NK-92 (cell line): ENCODE results near the gene CAMKK2.
"Not testable (repeated sequence)": the region's sequence is repeated elsewhere in the genome, so short reads cannot be mapped to it uniquely, and the experiment has no call there.

ENCODE experiments used
- DNase-seq: peaks from one replicate; lab custom pipeline; 2025; ENCODE audit not compliant: unreplicated experiment; lab: John Stamatoyannopoulos, UW

CAMKK2 gene

DNA sequence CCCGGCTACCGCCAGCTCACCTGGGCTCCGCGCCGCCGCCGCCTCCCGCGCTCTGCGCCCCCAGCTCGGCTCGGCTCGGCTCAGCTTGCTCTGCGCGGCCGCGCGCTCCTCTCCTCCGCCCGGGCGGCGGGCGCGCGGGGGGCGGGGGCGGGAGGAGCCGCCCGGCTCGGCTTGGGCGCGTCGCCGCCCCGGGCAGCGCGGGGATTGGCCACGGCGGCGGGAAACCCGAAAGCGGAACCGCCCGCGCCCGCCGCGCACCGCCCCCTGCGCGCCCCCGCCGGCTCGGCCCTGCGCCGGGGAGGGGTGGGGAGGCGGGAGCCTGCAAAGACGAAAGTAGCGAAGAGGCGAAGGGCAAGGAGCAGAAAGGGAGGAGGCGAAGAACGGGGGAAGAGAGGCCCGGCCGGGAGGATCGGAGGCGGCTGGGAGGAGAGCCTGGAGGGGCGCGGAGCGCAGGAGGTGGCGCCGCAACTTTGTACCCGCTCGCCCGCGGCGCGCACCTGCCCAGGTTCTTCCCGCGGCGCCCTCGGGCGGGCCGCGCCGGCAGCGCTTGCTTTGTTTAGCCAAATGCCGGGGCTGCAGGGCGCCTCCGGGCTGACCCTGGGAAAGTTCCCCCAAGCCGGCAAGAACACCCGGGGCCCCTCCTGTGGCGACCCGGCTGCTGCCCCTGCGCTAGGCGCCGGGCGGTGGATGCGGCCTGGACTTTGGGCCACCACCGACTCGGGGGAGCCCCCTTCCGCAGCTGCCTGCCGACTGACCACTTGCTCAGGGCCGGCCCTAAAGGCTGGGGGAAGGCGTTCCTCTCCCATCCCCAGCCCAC, at the start of gene CAMKK2:
Gene CAMKK2, minus strand, starts transcription at position 92 of the 817 bp plus-strand sequence. CDS start 22,183 bp downstream, outside the sequence.
- DNase-seq: no peak

DNA sequence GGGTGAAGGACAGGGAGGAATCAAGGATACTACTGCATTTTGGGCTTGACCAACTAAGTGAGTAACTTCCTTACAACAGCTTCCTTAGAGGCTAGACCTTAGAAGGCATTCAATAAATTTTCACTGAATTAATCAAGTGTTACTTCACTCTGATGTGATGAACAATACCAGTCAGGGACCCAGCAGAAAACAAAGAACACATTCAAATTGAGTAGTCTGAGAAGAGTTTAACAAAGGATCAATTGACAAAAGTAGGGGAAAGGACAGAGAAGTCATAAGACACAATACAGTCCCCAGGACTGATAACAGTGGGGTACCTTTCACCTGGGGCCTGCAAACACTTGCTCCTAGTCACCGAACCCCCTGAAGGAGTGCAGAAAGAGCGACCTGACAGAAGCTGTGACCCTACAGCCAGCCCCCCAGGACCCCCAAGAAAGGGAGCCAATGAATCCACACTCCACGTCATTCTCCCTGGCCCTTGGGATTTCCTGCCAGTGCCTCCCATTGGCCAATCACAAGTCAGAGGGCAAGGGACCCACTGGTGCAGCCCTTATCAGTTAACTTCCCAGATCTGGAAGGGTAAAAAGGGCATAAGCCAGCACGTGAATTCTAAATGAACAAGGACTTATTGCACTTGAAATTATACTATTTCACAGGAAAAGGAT, 48.8 kb upstream of the CAMKK2 start:
- DNase-seq: no peak

DNA sequence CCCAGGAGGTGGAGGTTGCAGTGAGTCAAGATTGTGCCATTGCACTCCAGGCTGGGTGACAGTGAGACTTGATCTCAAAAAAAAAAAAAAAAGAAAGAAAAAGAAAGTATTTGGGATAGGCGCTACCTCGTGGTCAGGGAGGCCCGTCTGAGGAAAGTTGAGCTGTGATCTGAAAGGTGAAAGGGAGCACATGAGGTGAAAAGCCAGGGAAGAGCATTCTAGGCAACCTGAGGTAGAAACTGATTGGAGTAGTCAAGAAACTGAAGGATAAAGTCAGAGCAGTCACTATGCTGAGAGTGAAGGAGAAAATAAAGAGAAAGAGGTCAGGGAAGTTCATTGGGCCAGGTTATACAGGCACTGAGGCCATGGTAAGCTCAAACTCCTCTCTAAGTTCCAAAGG, 48.0 kb upstream of the CAMKK2 start:
- DNase-seq: no peak

DNA sequence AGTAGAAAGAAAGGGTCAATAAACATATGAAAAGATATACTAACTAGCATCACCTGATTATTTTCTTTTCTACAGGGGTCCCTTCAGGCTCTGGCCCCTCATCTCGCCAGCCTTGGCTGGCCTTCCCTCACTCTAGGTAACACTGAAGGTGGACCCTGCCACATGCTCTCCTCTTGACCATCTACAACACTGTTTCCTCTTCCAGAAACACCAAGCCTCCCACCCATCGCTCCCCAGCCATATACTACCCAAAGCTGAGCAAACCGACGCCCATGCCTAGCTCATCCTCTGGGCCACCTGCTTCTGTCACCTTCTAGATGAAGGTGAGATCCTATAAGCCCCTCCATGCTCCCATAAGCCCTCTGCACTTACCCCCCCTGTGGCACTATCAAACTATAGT, 40.9 kb upstream of the CAMKK2 start:
- DNase-seq: no peak

DNA sequence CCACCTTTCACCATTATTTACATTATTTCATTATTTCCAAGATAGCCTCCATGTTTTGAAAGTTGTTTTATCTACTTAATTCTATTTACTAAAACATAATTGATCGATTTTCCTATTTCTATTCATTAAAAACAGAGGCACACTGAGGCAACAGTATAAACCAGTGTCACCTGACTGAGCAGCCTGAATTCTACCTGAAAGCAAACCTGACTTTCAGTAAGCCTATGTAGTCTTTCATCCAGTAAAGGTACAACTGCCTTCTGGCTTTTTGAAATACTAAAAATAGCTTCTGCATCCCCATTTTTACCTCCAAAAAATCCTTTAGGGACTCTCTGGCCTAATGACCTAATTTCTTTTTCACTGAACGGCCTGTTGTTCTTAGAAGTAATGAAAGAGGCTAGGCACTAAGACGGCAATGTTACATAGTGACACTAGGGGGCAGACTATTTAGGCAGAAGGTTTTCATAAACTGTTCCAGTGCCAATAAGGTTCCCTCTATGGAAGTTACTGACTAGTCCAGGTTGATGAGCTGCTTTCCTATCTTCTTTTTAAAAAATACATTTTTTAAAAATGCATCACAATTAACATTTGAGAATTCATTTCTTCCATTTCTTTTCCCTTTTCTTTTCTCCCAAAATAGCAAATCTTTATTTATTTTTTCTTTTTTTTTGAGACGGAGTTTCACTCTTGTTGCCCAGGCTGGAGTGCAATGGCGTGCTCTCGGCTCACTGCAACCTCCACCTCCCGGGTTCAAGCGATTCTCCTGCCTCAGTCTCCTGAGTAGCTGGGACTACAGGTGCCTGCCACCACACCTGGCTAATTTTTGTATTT, 38.2 kb upstream of the CAMKK2 start:
- no peak for DNase-seq

DNA sequence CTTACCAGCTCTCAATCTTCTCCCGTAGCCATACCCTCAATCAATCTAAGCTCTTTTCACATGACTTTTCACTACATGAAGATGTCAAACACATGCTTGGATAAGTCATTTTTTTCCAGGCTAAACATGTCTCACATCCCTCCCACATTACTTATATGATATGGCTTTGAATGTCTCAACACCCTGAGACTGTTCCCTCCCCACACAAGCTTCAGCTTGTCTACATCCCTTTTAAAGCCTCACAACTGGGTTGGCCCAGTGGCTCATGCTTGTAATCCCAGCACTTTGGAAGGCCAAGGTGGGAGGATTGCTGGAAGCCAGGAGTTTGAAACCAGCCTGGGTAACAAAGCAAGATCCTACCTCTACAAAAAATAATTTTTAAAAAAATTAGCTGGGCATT, 37.2 kb upstream of the CAMKK2 start:
- DNase-seq: no peak

DNA sequence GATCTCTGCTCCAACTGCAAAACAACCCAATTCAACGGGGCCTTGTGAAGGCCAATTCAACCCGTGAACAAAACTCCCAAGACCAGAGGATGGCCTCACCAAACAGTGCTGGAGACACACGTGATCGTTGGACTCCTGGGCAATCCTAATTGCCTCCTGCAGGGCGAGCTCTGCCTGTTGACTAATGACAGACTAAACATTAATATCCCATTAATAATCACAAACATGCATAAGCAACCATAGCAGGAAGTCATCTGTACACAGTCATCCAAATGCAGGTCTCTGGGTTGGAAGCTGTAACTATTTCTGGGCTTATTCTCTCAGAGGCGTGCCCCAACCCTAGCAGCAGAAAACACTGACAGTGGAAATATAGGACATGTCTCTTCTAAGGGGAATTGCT, 34.7 kb upstream of the CAMKK2 start:
- no peak for DNase-seq

DNA sequence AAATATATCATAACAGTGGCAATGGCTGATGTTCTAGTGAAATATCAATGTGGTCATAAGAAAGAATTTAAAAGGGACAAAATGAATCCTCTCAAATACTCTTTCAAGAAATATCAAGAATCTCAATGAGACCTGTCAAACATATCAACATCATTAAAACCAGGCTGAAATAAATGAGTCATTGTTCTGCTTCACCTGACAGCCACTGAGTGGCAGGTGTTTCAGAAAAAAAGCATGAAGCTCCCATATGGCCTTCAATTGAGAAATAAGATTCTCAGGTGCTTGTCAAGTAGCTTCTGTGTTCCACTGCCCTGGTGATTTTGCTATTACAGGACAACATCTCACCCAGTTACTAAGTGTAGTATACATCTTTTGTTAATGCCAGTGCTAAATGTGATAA, 34.2 kb upstream of the CAMKK2 start:
- DNase-seq: no peak

DNA sequence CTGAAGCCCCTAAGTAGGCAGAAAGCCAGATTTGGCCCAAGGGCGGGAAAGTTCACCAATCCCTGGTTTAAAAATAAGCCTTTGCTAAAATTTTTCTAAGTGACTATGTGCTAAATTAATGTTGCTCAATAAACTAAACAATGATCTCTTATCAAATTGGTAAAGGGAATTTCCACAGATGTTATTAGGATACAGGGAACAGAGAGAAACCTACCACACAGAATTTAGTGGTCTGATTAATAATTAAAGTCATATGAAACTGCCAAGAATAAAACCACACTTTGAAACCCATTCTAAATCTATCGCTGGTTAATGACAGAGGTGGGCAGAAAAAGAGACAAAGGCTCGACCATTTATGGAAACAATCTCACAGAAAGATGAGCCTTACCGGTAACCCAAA, 33.7 kb upstream of the CAMKK2 start:
- no peak for DNase-seq

DNA sequence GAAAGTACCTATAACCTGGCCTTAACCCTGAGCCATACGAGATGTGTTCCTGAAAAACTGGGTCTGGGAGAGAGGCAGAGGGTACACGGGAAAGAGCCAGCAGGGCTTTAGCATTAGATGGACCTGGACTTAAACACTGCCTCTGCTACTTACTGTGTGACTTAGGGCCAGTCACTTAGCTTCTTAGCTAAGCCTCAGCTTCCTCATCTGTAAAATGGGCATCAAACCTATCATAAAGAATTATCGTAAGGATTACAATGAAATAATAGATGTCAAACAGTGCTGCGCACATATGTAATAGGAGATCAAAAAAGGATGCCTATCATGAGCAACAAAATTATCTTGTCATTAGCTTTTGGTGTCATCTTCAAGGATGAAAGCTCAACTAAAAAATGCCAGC, 32.1 kb upstream of the CAMKK2 start:
- no peak for DNase-seq

DNA sequence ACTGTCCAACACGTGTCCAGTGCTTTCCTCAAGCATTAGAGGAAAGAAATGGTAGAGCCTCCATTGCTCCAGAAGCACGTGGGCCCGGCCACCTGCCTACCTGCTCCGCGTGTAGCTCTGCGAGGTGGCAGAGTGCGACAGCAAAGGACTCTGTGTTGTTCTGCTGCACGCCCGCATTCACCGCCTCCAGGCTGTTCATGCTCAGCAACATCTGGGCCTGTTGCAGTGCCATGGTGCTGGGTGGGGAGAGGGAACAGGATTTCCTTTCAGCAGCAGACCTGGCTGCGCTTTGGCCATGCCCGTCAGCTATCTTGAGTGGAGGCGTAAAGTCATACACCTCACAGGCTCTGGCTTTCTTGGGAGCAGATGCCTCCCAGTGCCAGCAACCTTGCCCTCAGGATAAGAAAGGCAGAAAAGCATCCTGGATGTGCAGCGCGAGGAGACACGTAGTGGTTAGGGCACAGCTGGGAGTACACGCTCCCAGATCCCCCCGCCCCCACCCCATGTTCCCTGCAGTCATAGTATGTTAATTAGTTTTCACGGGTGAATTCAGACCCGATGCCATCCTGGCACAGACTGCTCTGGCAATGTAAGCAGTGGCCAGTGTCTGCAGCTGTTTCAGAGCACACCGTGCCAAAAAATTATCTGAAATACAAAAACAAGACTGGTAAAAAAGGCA, 30.6 kb upstream of the CAMKK2 start:
- no peak for DNase-seq

DNA sequence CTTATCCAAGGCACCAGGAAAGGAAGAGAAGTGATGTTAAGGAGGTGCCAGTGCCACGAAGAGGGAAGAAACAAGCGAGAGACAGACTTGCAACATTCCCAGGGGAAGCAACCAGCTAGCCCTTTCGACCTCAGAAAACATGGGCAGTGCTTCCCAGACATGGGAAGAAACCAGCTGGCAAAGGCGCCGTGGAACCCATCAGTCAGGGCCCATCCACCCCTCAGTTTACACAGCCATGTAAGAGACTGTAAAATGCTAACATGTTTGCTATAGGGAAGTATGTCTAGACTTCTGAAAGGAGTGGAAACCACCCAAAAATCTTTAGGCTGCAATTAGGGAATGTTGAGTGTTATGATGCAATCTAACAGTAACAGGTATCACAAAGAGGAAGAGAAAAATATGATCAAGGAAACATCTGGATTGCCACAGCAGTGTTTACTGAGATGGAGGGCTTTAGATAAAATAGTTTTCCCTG, 29.4 kb upstream of the CAMKK2 start:
- no peak for DNase-seq

DNA sequence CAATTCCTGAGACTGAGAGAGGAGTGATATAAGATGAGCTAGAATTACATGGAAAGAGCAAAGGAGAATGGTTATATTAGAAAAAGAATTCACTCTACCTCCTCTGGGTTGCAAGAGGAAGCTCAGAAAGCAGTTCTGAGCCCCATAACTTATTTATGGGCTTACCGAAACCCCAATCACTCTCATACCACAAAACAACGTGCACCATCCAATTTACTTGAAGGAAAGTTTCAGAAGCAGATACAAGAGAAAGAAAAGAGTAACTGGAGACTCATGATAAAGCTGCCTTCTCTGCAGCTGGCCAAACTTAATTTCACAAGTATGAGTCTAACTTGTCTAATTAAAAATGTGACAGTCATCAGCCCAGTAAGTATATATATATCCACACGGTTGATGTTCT, 27.4 kb upstream of the CAMKK2 start:
- no peak for DNase-seq

DNA sequence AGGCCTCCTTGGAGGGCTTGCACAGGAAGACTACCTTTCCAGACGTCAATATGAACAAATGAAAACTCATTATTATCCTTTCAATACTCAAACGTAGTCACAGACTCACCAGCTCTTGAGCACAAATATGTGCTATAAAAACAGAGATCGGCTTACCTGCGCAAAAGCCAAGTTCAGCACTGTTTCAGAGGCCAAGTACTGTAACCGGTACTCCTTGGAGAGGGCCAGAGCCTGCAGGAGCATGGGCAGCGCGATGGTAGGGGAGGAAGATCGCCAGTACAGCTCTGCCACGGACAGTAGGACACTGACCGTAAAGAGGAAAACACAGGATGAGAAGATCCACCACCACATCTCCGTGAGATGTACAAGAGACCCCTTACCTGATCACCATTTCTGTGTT, 21.6 kb upstream of the CAMKK2 start:
- DNase-seq: no peak

DNA sequence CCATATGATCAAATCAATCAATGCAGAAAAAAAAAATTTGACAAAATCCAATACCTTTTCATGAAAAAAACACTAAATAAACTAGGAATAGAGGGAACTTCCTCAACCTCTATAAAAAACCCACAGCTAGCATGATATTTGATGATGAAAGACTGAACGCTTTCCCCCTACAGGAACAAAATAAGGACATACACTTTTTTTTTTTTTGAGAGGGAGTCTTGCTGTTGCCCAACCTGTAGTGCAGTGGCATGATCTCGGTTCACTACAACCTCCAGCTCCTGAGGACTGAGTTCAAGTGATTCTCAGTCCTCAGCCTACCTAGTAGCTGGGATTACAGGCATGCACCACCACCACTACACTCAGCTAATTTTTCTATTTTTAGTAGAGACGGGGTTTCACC, 17.9 kb upstream of the CAMKK2 start:
- no peak for DNase-seq

DNA sequence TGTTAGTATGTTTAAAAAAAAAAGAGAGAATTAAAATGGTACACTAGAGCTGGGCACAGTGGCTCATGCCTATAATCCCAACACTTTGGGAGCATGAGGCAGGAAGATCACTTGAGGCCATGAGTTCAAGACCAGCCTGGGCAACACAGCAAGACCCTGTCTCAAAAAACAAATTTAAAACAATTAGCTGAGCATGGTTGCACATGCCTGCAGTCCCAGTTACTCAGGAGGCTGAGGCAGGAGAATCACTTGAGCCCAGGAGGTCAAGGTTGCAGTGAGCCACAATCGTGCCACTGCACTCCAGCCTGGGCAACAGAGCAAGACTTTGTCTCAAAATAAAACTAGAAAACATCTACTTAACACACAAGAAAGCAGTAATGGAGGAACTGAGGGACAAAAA, 13.7 kb upstream of the CAMKK2 start:
- DNase-seq: not testable (repeated sequence)

DNA sequence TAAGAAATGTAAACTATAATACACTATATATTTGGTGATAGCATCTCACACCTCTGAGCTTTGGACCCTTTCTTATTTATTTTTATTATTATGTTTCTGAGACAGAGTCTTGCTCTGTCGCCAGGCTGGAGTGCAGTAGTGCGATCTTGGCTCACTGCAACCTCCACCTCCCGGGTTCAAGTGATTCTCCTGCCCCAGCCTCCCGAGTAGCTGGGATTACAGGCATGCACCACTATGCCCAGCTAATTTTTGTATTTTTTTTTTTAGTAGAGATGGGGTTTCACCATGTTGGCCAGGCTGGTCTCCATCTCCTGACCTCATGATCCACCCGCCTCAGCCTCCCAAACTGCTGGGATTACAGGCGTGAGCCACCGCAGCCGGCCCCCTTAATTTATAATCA, 10.9 kb upstream of the CAMKK2 start:
- DNase-seq: not testable (repeated sequence)

DNA sequence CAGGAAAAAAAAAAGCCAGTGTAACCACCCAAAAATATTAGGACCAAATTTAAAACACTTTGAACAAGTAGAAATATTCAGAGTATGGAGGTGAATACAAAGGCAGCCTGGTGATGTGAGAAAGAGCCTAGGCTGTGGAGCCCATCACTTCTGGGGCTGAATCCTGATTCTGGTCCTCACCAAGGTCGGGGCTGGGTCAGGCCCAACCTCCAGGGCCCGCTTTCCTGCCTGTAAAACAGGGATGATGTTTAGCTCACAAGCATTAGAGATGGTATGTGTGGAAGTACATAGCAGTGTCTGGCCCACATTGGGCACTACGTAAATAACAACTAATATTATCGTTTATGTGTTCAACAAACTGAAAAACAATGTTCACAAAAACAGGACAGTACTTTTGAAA, 7.8 kb upstream of the CAMKK2 start:
- no peak for DNase-seq

DNA sequence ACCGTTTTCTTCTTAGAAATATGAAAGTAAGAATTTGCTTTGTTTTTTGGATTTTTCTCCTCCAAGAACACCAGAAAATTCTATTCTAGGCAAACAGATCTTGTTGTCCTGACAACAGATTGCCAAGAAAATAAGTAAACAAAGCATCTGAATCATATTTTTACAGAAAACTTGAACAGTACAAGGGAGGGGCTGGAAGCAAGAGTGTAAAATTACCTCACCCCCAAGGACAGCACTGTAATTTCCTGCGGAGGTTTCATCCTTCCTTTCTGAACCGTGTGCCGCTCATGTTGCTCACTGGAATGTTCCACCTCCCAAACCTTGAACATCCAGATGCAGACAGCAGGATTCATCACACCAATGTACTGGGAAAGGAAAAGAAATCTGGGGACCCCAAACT, 5.4 kb upstream of the CAMKK2 start:
- DNase-seq: no peak

DNA sequence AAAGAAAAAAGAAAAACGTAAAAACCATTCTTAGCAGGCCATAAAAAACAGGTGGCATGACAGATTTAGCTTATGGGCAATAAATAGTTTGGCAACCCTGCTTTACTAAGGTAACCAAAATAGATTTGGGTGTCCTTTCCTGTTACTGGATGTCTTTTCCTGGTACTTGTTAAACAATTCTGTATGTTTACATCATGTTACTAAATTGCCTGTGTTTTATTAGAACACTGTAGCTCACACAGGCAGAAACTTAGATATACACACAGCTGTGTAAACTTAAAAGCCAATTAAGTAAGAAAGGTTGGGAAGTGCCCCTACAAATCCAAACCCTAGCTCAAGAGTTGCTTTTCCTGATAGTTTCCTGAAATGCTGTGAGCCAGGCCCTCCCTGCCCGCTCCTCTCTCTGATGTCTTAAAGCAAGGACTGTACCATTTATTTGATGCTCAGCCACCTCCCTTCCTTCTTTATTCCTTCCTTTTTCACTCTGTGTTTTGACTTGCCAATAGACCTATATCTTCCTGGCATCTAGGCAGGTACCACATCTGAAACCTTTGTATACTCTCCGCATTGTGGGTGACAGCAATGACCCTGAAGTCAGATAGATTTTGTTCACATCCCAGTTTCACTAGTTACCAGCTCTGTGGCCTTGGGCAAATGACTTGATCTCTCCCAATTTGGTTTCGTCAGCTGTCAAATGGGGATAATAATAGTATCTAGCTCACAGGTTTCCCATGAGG, 3.7 kb upstream of the CAMKK2 start:
- DNase-seq: no peak
